ENCODE data around the gene SLC34A1. TPM values are rescaled to one million over a fixed set of nuclear protein-coding genes. Genes with fewer than 3 reads are reported as not detected.

The SLC34A1 gene
- total RNA-seq, 1 donor from 2014 or later = not detected

GRCh38 chr5:177361418-177362291, 22.6 kb upstream of the SLC34A1 start:
- TF ChIP-seq EZH2 (IDR thresholded peaks at IDR 0.05; ENCODE audit: insufficient read depth, low read length) = no peak
- TF ChIP-seq, protein P1, sequence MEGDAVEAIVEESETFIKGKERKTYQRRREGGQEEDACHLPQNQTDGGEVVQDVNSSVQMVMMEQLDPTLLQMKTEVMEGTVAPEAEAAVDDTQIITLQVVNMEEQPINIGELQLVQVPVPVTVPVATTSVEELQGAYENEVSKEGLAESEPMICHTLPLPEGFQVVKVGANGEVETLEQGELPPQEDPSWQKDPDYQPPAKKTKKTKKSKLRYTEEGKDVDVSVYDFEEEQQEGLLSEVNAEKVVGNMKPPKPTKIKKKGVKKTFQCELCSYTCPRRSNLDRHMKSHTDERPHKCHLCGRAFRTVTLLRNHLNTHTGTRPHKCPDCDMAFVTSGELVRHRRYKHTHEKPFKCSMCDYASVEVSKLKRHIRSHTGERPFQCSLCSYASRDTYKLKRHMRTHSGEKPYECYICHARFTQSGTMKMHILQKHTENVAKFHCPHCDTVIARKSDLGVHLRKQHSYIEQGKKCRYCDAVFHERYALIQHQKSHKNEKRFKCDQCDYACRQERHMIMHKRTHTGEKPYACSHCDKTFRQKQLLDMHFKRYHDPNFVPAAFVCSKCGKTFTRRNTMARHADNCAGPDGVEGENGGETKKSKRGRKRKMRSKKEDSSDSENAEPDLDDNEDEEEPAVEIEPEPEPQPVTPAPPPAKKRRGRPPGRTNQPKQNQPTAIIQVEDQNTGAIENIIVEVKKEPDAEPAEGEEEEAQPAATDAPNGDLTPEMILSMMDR (IDR thresholded peaks at IDR 0.05; ENCODE audit: insufficient read depth, low read depth, low read length) = no peak
- H3K27ac Mint-ChIP-seq (ENCODE audit: unreplicated experiment) = no peak overlapping the region
- no peaks in the 10 kb centered on the region for H3K36me3 ChIP-seq (ENCODE audit: insufficient read depth, low read length)
- no peak overlapping the region for H3K4me2 ChIP-seq (ENCODE audit: low read length)
- H3K9me3 ChIP-seq (ENCODE audit: insufficient read depth, low read depth, low read length) = no peaks in the 10 kb centered on the region
- no peaks in the 10 kb centered on the region for H3K27me3 ChIP-seq (ENCODE audit: insufficient read depth, low read length)
- H3K9ac ChIP-seq (ENCODE audit: low read length) = no peak overlapping the region
- H2AFZ ChIP-seq (ENCODE audit: low read depth, low read length) = no peak overlapping the region
- peaks cover 12% of the 10 kb centered on the region for H3K4me1 Mint-ChIP-seq (ENCODE audit: low read depth, unreplicated experiment)
- FAIRE-seq (no peak), DNase-seq (ENCODE audit: low read depth) (no peak)
- H3K79me2 ChIP-seq (ENCODE audit: insufficient read depth, low read length) = no peaks in the 10 kb centered on the region
- peaks cover 19% of the 10 kb centered on the region for H3K4me1 ChIP-seq (ENCODE audit: insufficient read depth, low read length)
- H3K36me3 Mint-ChIP-seq (ENCODE audit: low read depth, unreplicated experiment) = peaks cover 4% of the 10 kb centered on the region
- no peak overlapping the region for H3K27ac ChIP-seq (ENCODE audit: low read depth, low read length)
- no peak overlapping the region for H3K4me3 Mint-ChIP-seq (ENCODE audit: unreplicated experiment)
- H3K4me3 ChIP-seq (ENCODE audit: insufficient read depth, low read depth, low read length) = no peak overlapping the region
- H3K27me3 Mint-ChIP-seq (ENCODE audit: low read depth, unreplicated experiment) = peaks cover 27% of the 10 kb centered on the region
- no peaks in the 10 kb centered on the region for H3K9me3 Mint-ChIP-seq (ENCODE audit: unreplicated experiment)
- no peaks in the 10 kb centered on the region for H4K20me1 ChIP-seq (ENCODE audit: insufficient read depth, low read length)

DNA sequence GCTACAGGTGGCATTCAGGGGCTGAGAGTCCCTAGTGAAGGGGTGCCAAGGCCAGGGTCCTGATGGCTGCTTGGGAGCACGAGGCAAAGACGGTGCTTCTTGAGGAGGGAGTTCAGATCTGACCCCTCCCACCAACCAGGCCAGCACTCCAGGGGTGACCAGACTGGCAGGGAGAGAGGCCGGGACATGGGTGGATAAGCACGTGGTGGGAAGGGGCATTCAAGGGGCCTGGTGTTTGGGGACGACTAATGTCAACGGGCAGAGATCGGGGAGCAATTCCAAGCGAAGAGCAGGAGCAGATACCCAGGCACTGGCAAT, 22.0 kb upstream of the SLC34A1 start:
- Mint-ChIP-seq H3K4me1 (ENCODE audit: low read depth, unreplicated experiment) (peaks cover 11% of the 10 kb centered on the region), H3K36me3 (ENCODE audit: low read depth, unreplicated experiment) (peaks cover 4% of the 10 kb centered on the region), H3K27ac (ENCODE audit: unreplicated experiment) (no peak overlapping the region), H3K4me3 (ENCODE audit: unreplicated experiment) (no peak overlapping the region), H3K9me3 (ENCODE audit: unreplicated experiment) (no peaks in the 10 kb centered on the region), H3K27me3 (ENCODE audit: low read depth, unreplicated experiment) (peaks cover 27% of the 10 kb centered on the region)
- Histone ChIP-seq H3K4me2 (ENCODE audit: low read length) (no peak overlapping the region), H3K27ac (ENCODE audit: low read depth, low read length) (no peak overlapping the region), H3K4me1 (ENCODE audit: insufficient read depth, low read length) (peaks cover 24% of the 10 kb centered on the region), H4K20me1 (ENCODE audit: insufficient read depth, low read length) (no peaks in the 10 kb centered on the region), H3K79me2 (ENCODE audit: insufficient read depth, low read length) (no peaks in the 10 kb centered on the region), H3K9me3 (ENCODE audit: insufficient read depth, low read depth, low read length) (no peaks in the 10 kb centered on the region), H2AFZ (ENCODE audit: low read depth, low read length) (no peak overlapping the region), H3K9ac (ENCODE audit: low read length) (no peak overlapping the region), H3K27me3 (ENCODE audit: insufficient read depth, low read length) (no peaks in the 10 kb centered on the region), H3K36me3 (ENCODE audit: insufficient read depth, low read length) (no peaks in the 10 kb centered on the region), H3K4me3 (ENCODE audit: insufficient read depth, low read depth, low read length) (no peak overlapping the region)
- no peak for DNase-seq (ENCODE audit: low read depth)
- TF ChIP-seq EZH2 (IDR thresholded peaks at IDR 0.05; ENCODE audit: insufficient read depth, low read length) = no peak
- TF ChIP-seq, protein P1 (IDR thresholded peaks at IDR 0.05; ENCODE audit: insufficient read depth, low read depth, low read length) = no peak
- FAIRE-seq = no peak

Data from astrocyte (in vitro differentiated cells and primary cell).